Hypothalamus (tissue), 51 donors: ENCODE results near the gene EMP3.

ENCODE experiments used
- DNase-seq, 51 donors: peaks; one replicate each; lab custom pipeline; 2025; lab: John Stamatoyannopoulos, UW

The EMP3 gene

GRCh38 chr19:48342841-48343540 is 17.6 kb downstream of the EMP3 start:
- no peak for DNase-seq

- no peak for DNase-seq
Observed at GRCh38 chr19:48344892-48345291, 19.5 kb downstream of the EMP3 start.

GRCh38 chr19:48346191-48346590 is 20.8 kb downstream of the EMP3 start:
- DNase-seq, result no peak

- no peak for DNase-seq
Observed at GRCh38 chr19:48348045-48348444, 22.7 kb downstream of the EMP3 start.

GRCh38 chr19:48348737-48349136 is 23.4 kb downstream of the EMP3 start:
- DNase-seq, result no peak

- no peak for DNase-seq
Observed at GRCh38 chr19:48350856-48351255, 25.5 kb downstream of the EMP3 start.

GRCh38 chr19:48351341-48351752 is 26.0 kb downstream of the EMP3 start:
- DNase-seq, result peak in 37 of 51 donors; percentile 2 to 67 (median 25)

- DNase-seq, result no peak
Observed at GRCh38 chr19:48353677-48354076, 28.3 kb downstream of the EMP3 start.

- no peak for DNase-seq
Observed at GRCh38 chr19:48354332-48354992, 29.1 kb downstream of the EMP3 start.

- no peak for DNase-seq
Observed at GRCh38 chr19:48355365-48355954, 30.1 kb downstream of the EMP3 start.

GRCh38 chr19:48359123-48359522 is 33.8 kb downstream of the EMP3 start:
- no peak for DNase-seq

- no peak for DNase-seq
Observed at GRCh38 chr19:48361912-48362311, 36.6 kb downstream of the EMP3 start.

- peak; percentile 52 to 98 (median 92) for DNase-seq
Observed at GRCh38 chr19:48362716-48363499, 37.6 kb downstream of the EMP3 start.

GRCh38 chr19:48363500-48363809 is 38.1 kb downstream of the EMP3 start:
- peak in 16 of 51 donors; percentile 47 to 89 (median 64) for DNase-seq

- DNase-seq, result peak; percentile 81 to 100 (median 99)
Observed at GRCh38 chr19:48363810-48364597, 38.7 kb downstream of the EMP3 start, which contains the start of the genes SYNGR4 and TMEM143. SYNGR4 (plus strand) TSS chr19:48364367; CDS start chr19:48365843, 1,476 bp downstream. TMEM143 (minus strand) TSS chr19:48363940; CDS start chr19:48363920, 20 bp downstream.

GRCh38 chr19:48364598-48365348 is 39.4 kb downstream of the EMP3 start:
- peak in 2 of 51 donors; percentile 15 to 31 for DNase-seq

GRCh38 chr19:48365602-48366001 is 40.2 kb downstream of the EMP3 start:
- no peak for DNase-seq

- DNase-seq, result no peak
Observed at GRCh38 chr19:48367855-48368254, 42.5 kb downstream of the EMP3 start.

GRCh38 chr19:48368936-48369335 is 43.6 kb downstream of the EMP3 start:
- peak in 1 of 51 donors; percentile 2 for DNase-seq
